Prostate gland (tissue), 2 donors: ENCODE data around the gene SLC26A9.

Source experiments
- CTCF ChIP-seq, 4 experiments: fragments of 200-600 bp in 2 of 4; fragments of 450-650 bp in 2 of 4; sonication (generic) in 2 of 4; IDR thresholded peaks; 1 replicate in 3 of 4; 2 replicates in 1 of 4; pipeline ENCODE4 v1.5.1; 2016 to 2019; ENCODE audit warnings: antibody characterized with exemption in 4 of 4, mild to moderate bottlenecking in 2 of 4, moderate library complexity in 2 of 4
- POLR2A ChIP-seq: fragments of 450-650 bp; IDR thresholded peaks from one replicate; pipeline ENCODE4 v1.6.1; 2016; ENCODE audit warnings: antibody characterized with exemption, mild to moderate bottlenecking
- POLR2AphosphoS5 ChIP-seq: sonication (generic); formaldehyde crosslinking; IDR thresholded peaks from one replicate; pipeline ENCODE4 v1.6.1; 2017; ENCODE audit warnings: antibody characterized with exemption

GRCh38 chr1:205976708-205977401 lies 33.6 kb upstream of the SLC26A9 start:
- TF ChIP-seq CTCF (IDR thresholded peaks at IDR 0.05): no peak
- no peak for TF ChIP-seq POLR2A
- no peak for TF ChIP-seq POLR2AphosphoS5
